HG02981 (cell line): Measurements from ENCODE around the gene AMPD3.

Experiments
- ATAC-seq: cut with Tn5 transposase; IDR thresholded peaks from one replicate; pipeline ENCODE4 v1.9.1; 2021; ENCODE audit warnings: mild to moderate bottlenecking, moderate library complexity; ENCODE audit not compliant: unreplicated experiment

Gene AMPD3

GRCh38 chr11:10454878-10455631, at the start of gene AMPD3:
Gene AMPD3, plus strand, starts transcription at chr11:10455264. Its CDS starts 6,256 bp downstream, at chr11:10461520.
- peak; percentile 18 for ATAC-seq

DNA sequence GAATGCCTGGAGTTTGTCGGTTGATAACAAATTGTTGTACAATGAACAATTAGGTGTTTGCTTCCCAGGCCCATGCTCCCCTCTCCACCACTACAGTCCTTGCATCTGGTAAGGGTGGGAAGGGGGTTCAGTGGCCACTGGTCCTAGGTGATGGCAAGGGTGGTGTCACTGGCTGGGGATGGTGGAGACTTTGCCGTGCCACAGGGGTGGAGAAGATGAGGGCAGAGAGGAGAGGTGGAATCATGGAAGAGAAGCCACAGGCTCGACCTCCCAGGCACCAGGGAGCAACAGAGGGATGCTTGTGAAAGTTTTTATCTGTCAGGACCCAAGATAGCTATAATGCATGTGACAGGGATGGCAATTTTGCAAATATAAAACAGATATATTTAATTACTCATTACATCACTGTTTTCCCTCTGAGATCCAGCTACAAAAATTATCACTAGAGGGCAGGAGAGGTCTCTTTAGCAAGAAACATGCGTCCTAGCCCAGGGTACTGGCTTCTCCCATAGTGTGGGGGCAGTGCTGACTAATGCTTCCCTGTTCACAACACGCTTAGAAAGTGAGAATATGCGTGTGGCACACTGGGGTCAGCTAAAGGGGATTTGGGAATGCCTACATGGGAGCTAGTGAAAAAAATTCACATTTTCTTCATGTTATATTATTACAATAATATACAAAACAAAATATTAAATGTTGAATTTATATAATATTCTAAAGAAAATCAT, 49.0 kb upstream of the AMPD3 start:
- ATAC-seq, result no peak

DNA sequence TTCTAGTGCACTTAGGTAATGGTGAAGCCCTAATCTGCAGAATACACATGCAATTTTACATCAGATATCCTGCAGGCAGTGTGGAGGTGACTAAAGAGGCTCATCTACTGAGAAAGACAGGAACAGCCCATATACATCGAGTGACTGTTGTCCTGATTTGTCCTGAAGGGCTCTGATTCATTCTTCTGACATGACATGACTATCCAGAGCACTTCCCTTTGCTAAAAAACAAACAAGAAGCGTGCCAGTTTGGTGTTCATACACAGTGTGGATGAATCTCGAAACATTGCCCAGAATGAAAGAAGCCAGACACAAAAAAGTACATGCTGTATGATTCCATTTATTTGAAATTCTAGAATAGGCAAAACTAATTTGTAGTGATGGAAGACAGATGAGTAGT, 48.0 kb upstream of the AMPD3 start:
- no peak for ATAC-seq

DNA sequence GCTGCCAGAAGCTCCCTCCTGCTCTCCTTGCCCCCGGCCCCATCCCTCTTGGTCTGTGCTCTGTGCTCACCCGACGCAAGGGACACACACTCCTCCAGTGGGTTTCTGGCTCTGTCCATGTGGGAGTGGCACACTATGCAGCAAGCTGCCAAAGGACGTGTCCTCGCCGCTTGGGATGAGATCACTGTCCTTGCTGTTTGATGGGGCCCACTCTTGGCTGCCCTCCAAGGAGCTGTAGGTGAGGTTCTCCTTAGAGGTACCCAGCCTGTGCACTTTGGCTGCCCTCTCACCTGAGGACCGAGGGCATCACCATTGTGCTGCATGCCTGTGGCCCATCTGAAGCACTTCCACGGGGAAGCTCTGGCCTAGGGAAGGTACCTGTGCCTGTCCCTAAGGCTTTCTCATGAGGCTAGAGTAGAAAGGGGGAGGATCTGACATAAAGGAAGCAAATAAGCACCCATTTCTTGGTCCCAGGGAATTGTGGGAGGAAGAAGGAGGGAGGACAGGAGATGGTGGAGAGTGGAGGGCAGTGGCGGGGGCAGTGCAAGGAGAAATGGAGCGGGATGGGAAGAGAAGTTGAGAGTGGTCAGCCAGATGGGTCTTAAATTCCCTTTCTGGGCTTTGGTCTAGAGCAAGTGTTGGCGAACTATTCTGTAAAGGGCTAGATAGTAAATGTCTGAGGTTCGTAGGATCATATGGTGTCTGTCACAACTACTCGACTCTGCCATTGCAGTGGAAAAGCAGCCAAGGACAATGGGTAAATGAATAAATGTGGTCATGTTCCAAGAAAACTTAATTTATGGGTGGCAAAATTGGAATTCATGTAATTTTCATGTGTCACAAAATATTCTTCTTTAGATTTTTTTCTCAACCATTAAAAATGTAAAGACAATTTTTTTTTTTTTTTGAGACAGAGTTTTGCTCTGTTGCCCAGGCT, 47.0 kb upstream of the AMPD3 start:
- no peak for ATAC-seq

- no peak for ATAC-seq
These were observed 45.8 kb upstream of the AMPD3 start for GRCh38 chr11:10409207-10409661.

DNA sequence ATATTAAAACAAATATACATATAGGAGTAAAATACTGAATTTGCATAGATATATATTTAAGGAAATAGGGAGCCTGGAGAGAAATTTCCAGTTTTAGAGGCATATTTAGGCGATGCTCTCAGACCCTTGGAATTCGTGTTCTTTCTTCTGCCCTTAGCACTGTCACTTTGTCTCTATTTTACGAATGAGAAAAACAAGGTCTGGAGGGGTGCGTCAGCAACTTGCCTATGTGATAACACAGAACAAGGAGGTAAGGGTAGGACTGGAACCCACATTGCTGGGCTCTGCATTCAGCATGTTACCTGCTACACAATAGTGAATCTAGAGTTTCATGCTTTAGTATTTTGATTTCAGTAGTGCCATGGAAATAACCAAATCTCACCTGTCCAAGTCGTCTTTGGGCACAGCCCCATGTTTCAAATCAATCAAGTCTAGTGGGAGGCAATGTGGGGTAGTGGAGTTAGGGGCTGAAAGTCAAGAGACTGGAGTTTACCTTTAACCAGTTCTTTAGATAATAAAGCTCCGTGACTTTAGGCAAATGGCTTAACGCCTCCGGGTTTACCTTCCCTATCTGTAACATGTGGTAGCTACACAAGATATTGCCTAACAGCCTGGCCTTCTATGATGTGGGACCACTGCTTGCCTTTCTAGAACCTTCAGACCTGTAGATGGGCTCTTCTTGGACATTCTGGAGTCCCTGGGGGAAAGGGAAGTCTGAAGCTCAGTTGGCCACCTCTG, 44.8 kb upstream of the AMPD3 start:
- ATAC-seq, result no peak

DNA sequence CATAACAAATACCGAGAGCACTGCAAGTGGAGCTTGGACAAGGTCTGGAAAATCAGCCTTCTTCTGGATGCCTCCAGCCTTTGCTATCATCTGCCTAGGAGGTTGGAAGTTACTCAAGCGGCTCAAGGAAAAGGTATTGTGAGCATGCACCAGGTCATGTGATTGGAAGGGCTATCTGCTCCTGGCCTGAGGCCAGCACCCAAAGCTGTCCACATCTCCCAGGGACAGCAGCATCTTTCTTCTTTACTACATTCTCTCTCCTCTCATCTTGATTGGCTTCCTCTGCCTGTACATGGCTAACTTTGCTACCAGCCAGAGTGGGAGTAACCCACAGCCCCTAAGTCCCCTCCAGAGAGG, 44.2 kb upstream of the AMPD3 start:
- ATAC-seq, result no peak

DNA sequence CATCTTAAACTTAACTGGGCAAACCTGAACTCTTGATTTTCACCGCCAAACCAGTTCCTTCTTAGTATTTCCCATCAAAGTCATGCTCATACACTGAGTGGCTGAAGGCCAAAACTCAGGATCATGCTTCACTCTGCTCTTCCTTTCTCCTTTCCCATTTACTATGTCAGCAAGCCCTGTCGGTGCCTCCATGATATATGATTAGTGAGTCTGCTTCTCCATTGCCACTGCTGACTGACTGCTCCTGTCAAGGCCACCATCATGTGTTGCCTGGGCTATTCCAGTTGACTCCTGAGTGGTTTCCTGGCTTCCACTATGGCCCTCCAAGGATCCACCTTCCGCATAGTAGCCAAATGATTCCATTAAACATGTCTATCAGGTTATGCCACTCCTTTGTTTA, 42.8 kb upstream of the AMPD3 start:
- ATAC-seq, result no peak

DNA sequence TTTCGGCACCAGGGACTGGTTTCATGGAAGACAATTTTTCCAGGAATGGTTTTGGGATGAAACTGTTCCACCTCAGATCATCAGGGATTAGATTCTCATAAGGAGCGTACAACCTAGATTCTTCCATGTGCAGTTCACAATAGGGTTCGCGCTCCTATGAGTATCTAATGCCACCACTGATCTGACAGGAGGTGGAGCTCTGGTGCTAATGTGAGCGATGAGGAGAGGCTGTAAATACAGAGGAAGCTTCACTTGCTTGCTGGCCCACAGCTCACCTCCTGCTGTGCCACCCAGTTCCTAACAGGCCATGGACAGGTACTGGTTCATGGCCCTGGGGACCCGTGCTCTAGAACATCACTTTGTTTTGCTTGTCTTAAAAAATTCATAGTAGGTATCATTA, 41.8 kb upstream of the AMPD3 start:
- ATAC-seq, result peak; percentile 66

- no peak for ATAC-seq
These were observed 40.9 kb upstream of the AMPD3 start for GRCh38 chr11:10414181-10414580.

DNA sequence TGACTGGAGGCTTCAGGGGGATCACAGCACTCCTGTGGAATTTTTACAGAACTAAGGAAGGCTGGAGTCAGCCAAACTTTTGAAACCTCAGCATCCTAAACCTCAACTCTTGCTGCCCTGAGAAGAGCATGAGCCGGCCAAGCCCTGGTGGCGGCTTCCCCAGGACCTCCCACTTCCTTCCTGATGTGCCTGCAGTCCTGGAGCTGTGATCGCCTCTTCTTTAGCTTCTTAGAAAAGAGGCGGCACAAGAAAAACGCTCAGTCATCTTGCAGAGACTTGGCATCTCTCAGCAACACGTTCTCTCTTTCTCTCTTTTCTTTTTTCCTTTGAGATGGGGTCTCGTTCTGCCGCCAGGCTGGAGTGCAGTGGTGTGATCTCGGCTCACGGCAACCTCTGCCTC, 40.4 kb upstream of the AMPD3 start:
- no peak for ATAC-seq

DNA sequence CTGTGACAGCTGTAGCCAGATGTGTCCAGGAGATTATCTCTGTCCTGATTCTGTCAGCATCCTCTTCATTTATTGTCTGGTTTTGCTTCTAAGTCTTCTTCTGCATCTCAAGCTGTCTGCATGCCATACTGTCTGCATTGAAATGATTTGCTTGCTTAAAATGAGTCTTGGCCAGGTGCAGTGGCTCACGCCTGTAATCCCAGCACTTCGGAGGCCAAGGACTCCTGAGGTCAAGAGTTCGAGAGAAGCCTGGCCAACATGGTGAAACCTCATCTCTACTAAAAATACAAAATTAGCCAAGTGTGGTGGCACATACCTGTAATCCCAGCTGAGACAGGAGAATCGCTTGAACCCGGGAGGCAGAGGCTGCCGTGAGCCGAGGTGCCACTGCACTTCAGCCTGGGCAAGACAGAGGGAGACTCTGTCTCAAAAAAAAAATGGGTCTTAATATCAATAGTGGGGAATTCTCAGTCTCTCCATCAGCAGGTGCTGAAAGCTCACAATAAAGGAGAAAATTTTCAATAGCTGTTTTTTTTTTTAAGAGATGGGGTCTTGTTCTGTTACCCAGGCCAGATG, 39.2 kb upstream of the AMPD3 start:
- no peak for ATAC-seq

DNA sequence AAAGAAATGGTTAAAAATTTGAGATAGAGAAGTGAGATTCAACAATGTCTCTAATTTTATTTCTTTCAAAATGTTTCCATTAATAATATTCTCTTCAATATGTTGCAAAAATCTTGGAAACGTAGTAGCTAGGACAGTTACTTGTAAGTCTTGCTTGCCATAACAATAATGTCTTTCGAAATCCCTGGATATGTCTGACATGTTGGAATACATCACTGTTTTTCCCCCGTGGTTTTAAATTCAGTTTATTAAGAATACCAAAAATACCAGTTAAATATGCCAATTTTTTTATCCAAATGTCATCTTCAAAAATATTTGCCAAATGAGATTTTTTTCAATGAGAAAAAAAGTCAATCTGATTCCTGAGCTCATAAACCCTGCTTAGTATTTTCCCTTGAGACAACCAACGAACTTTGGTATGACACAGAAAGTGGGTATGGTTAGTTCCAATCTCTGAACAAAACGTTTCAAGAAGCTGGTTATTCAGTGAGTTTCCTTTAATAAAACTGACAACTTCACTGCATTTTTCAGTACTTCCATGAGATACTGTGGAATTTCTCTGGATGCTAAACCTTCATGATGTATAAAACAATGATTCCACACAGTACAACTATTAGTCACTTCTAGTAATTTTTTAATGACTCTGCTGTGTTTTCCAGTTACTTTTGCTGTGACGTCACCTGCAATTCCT, 36.7 kb upstream of the AMPD3 start:
- ATAC-seq, result no peak

DNA sequence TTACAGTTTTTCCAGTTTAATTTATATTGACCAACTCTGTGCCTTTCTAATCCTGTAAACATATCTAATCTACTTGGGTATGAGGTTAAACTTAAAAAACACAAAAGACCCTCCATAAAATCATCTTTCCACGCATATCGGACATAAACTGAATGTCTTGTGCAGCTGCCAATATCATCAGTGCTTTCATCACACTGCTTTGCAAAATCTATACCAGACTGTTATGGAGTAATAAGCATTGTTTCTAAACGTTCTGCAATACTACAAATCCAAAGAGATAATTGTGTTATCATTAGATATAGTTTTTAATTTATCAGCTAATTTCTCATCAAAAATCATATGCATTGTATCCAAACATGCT, 36.1 kb upstream of the AMPD3 start:
- no peak for ATAC-seq

- ATAC-seq, result no peak
These were observed 28.6 kb upstream of the AMPD3 start for GRCh38 chr11:10426475-10426874.

GRCh38 chr11:10428453-10428852, 26.6 kb upstream of the AMPD3 start:
- no peak for ATAC-seq

DNA sequence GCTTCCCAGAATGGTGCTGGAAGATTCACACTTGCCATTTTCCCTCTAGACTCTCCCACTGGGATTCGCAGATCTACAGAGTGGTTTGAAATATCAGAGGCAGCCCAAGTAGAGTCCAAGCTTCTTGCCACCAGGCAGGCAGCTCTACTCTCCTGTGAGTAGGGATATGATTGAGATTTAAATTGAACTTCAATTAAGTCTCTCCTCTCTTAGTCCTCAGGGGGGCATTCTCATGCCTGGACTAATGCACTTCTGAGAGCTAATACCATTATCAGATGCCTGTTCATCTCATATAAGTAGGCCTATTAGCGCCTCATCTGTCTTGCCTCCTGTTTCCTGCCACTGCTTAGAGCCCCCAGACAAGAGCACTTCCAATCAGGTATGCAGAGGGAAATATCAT, 25.5 kb upstream of the AMPD3 start:
- ATAC-seq, result no peak

GRCh38 chr11:10432493-10432892, 22.6 kb upstream of the AMPD3 start:
- no peak for ATAC-seq

- ATAC-seq, result no peak
These were observed 22.1 kb upstream of the AMPD3 start for GRCh38 chr11:10432971-10433370.

DNA sequence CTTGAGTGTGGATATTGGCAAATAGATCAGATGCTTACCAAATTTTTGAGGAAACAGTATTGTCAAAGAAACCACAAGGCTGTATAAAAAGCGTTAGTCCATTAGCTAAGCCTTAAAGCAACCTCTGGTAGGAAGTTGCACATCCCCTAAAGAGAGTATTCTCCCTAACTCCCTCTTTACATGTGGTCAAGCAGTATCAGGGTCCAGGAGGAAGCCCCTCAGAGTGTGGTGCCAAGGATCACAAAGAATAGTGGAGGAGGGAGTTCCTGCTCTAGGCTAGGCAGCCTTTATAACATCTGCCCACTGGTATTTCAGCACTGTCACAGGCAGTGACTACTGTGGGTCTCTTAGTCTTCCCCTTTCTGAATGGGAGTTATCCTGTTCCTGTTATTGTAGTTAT, 18.8 kb upstream of the AMPD3 start:
- no peak for ATAC-seq
